ENCODE results near the gene ENHO.

ENHO gene

DNA sequence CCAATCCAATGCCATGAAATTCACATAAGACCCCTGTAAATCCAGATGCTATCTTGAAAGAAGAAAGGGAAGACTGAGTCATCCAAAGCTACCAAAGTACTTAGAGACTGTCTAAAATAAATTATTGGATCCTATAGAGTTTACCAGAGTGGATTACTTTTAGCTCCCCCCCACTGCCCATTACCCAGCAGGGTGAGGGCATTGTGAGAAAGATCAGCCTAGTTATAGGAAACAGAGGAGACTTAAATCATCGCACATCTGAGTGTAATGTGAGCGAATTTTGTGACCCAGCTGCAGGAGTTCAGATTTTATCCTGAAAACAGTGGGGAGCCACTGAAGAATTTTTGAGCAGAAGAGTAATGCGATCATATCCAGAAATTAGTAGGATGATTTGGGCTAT lies 1.6 kb upstream of the ENHO start:
- DNase-seq (ENCODE audit: low spot score), result no peak

DNA sequence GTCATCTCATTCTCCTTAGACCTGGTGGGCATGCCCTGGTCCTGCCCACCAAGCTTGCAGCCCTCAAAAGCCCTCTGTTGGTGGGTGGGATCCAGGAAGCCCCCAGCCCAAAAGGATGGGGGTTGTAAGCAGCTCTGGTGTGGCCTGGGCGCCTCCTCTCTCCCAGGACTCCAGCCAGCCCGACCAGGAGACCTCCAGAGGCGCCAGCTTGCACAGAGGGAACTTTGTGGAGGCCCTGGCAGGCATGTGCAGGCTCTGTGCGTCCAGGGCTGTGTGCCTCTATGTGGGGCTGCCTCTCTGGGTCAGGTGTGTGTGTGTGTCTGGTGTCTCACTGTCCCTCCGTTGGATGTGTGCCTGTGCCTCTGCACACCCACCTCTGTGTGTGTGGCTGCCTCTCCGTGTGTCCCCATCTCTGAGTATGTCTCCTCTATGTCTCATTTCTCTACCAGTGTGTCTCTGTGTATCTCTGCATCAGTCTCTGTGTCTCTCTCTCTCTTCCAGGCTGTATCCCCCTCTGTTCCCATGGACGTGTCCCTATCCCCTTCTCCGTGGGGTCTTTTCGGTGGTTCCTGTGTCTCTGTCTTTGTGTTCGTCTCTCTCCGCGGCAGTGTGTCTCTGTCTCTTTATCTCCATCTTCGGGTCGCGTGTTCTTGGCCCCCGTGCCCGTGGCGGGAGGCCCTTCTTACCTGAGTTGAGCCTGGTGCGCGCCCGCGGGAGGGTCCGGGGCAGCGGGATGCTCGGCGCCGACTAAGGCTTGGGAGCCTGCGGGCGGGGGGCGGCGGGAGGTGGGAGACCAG lies 501 bp downstream of the ENHO start:
- DNase-seq (ENCODE audit: low spot score), result no peak

DNA sequence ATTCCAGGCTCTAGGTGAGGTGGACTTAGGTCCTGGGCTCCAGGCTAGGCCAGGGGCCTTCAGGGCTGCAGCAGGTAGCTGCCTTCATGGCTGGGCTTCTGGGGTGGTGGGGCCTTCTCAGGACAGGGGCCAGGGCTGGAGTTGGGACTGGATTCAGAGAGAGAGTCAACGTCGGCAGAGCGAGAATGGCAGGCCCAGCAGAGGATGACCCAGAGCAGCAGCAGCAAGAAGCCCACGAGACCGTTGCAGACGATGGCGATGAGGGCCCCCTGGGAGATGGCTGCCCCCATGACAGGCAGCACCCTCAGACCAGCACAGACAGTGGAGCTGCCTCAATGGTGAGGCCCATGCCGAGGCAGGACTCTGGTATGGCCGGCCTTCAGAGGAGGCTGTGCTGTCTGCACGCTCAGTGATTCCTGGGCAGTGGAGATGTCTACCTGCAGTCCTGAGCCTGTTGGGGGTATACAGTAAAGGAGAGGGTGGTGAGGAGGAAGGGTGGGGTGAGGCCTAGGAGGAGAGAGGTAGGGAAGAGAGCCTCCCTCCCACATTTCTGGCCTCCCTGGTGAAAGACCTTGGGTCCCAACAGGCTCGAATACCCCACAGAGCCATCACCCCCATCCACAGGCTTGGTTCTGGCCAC lies 1.3 kb downstream of the ENHO start:
- no peak for DNase-seq (ENCODE audit: low spot score)

DNA sequence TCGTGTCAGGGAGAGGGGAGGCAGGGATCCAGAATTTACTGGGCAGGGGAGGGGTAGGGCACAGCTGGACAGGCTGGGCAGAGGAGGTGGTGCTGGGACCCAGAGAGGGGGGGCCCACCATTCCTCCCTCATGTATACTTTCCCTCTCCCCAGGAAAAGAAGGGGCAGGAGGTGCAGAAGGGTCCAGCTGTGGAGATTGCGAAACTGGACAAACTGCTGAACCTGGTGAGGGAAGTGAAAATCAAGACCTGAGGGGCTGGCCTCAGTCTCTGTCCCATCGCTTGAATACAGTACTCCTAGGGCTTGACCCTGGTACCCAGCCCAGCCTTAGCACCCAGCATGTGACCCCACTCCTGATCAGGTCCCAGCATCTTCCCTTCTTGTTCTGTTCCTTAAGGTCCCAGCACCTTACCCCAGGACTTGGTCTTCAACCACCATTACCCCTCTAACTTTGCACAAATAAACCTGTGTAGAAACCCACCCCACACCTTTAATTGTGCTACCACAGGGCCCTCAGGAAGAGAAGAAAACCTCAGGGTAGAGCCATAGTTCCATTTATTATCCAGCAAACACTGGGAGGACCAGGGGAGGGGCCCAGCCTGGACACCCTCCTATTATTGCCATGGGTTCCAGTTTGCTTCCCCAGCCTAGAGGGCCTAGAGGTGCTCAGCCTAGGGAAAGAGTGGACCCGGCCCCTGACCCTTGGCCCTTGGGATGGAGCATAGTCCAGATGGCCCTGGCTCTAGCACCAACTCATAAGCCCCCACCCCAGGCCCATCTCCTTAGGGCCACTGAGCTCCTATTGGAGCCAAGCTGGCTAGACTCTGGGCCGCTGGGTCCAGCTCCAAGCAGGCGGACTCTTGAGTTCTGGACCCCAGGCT lies 2.0 kb downstream of the ENHO start:
- no peak for DNase-seq (ENCODE audit: low spot score)

DNA sequence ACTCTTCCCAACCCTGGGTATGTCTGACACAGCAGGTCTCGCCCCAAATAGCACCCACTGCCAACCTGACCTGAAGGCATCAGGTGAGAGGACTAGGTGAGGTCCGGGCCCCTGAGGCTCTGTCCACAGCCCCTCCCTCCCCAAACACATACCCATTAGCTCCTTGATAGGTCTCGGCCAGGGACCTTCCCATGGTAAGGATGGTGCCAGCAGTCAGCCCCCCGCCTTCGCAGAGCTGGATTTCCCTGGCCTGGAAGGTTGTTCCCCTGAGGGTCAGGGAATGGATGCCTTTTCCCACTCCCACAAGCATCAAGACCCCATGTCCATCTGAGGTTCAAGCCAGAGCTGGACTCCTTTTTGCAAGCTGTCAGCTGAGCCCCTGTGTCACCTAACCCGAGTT lies 2.7 kb downstream of the ENHO start:
- DNase-seq (ENCODE audit: low spot score), result no peak

DNA sequence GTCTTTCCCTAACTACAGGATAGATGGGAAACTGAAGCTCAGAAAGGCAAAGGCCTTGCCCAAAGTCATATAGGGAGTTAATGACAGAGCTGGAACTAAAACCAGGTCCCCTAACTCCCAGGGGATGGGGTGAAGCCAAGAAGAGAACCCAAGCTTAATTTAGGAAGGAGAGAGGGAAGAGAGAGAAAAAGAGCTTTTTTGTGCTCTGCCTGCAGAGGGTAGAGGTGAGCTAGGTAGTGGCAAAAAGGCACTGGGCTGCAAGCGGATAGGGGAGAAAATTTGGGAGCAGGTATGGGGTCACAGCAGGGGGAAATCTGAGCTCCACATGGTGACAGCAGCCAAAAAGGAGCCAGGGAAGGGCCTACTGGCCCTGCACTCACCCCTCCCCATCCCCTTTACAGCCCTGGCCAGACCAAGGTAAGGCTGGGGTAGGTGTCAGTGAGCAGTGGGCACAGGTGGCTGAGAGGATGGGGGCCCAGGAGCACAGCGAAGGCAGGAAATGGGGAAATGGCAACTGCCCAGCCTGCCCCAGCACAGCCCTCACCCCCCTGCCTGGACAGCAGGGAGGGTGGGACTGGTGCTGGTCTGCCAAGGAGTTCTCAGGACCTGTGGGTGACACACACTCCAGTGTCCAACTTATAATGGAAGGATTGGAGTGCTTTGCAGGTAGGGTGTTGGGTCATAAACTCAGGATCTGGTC lies 3.3 kb downstream of the ENHO start:
- DNase-seq (ENCODE audit: low spot score), result no peak

DNA sequence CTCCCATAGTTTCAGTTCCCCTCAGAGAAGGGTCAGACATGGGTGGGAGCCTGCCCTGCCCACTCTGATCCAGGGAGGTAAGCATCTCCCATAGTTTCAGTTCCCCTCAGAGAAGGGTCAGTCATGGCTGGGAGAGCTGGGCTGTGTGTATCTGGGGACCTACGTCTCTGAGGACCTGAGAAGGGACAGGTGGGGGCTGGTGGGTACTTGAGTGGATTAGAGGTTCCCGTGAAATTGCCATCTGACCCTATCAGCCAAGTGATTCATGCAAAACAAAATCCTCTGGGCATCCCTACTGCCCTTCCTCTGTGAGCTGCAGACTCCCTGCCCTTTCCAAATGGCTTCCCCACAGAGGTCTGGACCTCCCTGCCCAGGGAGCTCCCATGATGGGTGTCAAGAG lies 3.9 kb downstream of the ENHO start:
- DNase-seq (ENCODE audit: low spot score), result no peak

DNA sequence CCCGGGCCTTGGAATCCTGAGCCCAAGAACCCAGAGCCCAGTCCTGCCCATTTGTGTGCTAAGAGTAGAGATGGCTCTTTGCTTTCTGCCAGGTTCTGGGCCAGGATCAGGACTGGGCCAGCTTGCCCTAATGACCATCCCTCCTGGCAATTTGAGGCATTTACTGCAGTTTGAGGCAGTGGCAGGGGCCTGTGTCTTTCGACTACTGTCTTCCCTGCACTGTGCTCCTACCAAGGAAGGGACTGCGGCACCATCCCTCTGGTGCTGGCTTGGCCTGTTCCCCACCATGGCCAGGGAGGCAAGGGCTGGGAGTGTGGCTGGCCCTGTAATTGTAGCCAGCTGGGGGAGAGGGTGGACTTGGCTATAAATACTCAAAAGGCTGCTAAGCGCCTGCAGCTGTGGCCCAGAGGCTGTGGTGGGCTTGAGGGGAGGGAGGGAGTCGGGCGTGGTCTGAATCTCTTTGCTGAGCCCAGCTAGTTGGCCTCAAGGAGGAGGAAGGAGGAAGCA lies 4.6 kb downstream of the ENHO start:
- no peak for DNase-seq (ENCODE audit: low spot score)

DNA sequence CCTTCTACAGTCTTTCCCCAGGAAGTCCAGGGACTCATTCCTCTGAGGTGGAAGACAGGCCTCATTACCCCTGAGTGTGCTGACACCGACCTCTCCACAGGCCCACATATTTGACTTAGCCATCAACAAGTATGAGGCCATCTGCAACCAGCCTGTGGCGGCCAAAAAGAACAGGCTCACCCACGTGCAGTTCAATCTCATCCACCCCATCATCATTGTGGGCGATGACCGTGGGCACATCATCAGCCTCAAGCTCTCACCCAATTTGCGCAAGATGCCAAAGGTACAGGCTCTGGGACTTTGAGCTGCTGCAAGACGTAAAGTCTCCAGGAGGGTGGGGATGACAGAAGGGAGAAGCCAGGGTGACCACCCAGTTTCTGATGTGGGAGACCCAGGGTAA lies 5.6 kb downstream of the ENHO start:
- DNase-seq (ENCODE audit: low spot score), result no peak

DNA sequence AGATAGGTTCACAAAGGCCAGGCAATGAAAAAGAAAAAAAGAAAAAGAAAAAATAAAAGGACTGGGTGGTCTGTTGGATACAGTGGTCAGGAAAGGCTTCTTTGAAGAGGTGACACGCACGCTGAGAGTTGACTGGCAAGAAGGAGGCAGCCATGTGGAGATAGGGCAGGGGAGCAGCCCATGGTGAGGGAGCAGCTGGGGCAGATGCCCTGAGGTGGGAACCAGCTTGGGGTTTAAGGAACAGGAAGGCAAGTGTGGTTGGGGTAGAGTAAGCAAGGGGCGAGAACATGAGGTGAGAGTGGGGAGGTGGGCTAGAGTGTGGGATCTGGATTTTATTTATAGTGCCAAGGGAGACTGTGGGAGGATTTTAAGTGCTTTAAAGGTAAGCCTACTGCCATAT lies 6.8 kb downstream of the ENHO start:
- no peak for DNase-seq (ENCODE audit: low spot score)

DNA sequence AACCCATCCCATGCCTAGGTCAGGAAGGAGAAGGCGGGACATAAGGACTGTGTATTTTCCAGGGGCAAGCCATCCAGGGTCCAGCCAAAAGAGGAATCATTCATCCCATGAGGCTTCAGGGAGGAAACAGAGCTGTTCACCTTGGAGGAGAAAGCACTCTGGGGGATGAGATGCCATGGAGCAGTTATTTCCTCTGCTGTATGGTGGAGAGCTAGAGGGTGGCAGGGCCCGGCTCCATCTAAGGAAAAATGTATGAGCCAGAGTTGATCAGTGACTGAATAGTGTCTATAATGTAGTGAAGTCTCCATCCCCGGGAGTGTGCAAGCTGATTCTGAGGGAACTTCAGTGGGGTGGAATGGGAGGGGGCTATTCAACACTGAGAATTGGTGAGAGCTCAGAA lies 8.0 kb downstream of the ENHO start:
- no peak for DNase-seq (ENCODE audit: low spot score)

DNA sequence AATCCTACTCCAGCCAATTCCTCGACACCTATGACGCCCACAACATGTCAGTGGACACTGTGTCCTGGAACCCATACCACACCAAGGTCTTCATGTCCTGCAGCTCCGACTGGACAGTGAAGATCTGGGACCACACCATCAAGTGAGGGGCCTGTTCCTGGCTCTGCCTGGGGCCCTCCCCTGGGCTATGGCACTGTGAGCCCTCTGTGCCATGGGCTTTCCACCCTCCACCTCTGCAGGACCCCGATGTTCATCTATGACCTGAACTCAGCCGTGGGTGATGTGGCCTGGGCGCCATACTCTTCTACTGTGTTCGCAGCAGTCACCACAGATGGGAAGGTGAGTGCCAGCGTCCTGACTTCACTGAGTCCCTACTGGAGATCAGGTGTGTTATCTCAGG lies 8.4 kb downstream of the ENHO start:
- no peak for DNase-seq (ENCODE audit: low spot score)

DNA sequence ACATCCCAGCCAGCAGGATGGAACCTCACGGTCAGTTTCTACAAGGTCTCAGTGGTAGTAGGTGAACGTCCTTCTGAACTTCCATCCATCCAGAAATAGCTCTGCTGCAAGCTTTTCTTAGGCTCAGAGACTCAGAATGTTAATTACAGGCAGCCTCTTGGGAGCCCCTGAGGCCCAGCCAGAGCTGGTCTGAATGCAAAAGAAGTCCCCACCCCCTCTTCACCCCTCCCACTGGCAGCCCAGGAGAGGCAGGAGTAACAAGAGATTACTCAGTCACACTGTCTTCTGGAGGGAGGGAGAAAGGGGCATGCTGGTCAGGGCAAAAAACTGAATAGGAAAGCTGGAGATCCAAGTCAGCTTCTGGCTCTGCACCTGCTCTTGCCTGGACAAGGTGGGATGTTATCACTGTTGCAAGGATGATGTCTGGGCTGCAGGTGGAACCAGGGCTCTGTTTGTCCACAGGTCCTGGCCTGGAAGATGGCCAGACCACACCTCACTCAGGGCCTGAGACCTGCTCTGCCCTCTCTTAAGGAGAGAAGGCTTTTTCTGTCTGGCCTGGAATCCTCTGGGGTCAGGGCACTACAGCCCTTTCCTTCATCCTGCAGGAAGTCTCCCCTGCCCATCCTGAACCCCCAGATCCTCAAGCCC lies 9.1 kb downstream of the ENHO start:
- DNase-seq (ENCODE audit: low spot score), result no peak

DNA sequence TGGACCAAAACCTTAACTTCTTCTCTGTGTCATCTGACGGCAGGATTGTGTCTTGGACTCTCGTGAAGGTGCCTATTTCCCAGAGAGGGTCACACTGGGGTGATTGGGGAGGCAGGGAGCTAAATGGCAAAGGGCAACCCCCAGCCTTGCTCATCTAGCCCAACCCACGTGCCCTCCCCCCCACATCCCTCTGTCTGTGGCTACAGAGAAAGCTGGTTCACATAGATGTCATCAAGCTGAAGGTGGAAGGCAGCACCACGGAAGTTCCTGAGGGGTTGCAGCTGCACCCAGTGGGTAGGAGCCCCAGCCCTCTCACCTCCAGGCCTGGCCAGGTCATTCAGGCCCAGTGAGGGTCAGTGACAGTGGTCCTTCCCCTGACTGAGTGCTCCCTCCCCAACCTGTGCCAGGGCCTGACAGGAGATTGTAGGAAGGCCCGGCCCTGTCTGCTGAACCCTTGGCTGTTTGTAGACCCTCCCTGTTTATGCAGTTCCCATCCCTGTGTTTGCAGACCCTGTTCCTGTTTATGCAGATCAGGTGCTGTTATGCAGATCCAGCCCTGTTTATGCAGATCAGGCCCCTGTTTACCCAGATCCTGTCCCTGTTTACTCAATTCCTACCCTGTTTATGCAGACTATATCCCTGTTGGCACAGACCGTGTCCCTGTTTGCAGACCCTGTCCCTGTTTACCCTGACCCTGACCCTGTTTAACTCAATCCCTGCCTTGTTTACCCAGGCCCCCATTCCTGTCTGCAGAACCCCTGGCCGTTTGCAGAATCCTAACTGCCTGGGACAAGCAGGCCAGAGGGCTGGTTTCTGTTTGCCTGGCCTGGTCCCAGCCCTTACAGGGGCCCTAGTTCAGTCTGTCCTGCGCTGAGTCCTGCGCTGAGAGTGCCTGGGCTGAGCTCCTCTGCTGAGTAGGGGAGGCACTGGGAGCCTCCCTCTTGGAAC lies 10.4 kb downstream of the ENHO start:
- no peak for DNase-seq (ENCODE audit: low spot score)

DNA sequence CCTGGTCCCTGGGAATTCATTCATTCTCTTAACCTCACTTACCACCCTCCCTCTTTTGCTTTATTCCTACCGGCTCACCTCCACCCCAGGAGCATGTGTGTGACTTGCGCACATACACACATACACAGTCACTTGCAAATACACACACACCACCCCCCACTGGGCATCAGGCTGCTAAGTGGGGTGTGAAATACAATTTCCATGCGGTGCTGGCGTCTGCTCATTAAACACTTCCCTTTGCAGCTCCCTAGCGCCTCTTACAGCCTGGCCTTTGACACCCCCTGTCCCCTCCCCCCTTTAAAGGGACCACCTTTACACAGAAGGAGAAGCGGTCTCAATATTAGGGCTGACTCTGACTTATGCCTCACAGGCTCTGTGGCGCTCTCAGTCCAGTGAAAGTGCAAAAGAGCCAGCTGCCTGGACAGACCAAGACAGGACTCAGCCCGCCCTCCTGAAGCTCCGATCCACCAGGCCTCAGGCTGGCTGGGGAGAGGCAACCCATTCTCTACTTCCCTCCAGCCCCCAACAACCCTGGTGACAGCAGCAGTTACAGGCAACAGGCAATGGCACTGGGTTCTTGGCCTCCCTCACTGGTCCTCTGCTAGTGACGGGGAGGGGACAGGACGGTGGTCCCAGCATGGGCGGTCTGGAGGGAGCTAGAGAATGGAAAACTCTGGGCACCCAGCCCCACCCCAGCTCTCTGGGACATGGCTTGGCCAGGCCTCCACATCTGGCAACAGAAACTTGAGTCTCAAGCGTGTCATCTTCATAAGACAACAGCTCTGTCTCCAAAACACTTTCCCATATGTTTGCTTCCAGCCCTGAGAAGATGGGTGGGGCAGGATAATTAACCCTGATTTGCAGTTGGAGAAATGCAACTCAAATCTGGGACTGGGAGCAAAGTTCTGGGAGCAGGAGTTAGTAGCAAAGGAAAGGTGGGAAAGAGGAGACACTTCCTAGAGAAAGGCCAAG lies 12.0 kb downstream of the ENHO start:
- no peak for DNase-seq (ENCODE audit: low spot score)

DNA sequence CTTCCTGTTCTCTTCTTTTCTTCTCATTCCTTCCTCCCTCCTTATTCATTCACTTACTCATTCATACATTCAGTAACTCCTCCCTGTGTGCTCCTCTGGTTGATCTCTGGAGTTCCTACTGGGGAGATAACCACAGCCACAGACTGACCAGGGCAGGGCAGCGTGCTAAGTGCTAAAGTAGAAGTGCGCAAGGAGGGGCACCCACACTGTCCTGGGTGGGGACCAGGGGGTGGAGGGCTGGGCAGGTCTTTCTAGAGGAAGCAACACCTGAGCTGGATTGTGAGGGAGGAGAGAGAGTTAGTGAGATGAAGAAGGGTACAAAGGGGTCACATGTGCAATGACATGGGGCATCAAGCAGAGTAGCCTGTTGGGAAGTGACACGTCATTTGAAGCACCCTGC lies 13.8 kb downstream of the ENHO start:
- DNase-seq (ENCODE audit: low spot score), result no peak

DNA sequence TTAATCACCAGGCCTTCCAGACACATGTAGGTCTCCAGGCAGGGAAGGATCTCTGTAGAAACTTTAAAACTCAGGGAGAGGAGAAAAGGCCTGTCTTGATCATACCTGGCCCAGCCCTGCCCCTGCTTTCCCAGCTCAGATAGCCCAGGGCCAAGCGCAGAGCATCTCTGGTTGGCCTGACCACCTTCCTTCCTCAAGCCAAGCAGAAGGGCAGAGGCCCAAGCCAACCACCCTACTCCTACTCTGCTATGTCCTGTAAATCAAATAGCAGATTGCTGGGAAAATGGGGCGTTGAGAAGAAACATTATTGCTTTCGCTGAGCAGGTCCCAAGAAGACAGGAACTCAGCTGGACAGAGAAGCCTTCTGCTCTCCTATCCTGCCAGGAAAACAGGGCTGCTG lies 14.3 kb downstream of the ENHO start:
- no peak for DNase-seq (ENCODE audit: low spot score)

DNA sequence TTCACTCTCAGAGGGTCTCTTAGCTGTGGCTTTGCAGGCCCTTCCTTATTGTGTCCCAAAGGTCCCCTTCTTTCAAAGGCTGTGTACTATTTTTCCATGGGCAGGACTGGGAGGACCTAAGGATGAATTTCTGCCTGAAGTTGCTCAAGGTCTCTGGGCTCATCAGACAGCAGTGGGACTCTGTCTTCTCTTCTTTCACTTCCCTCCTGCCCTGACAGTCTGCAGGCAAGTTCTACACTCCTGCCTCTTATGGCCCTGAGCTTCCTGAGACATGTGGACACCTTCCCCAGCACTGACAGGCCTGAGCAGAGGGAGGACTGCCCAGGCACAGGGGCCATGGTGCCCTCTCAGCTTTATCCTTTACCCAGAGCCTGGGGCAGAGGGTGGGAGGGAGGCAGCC lies 14.8 kb downstream of the ENHO start:
- no peak for DNase-seq (ENCODE audit: low spot score)

DNA sequence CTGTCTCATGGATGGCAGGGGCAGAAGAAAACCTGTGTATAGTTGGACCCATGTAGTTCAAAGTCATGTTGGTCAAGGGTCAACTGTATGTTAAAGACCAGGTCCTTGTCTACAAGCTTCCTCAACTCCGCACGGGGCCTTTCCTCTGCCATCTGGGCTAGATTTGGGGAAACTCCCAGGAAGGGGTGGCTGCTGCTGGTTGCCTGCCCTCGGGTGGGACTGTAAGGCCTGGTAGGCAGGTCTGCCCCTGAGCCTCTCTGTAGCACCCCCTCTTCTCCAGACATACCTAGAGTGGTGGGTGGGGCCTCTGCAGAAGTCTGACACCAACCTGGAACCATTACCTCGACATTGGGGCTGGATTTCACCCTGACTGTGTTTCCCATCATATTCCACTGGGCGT lies 15.2 kb downstream of the ENHO start:
- no peak for DNase-seq (ENCODE audit: low spot score)
